Transverse colon (tissue), 4 donors: Measurements from ENCODE around the gene CERS5. TPM values are rescaled to one million over a fixed set of nuclear protein-coding genes. Genes with fewer than 3 reads are reported as not detected.

ENCODE experiments used
- DNase-seq: peaks from one replicate; pipeline ENCODE4 v3.0.0-alpha.2; 2019
- H3K27ac ChIP-seq, 4 donors: fragments of 200-600 bp; sonication (generic); 2 replicates each; pipeline ENCODE4 v1.5.1; 2016 to 2018; ENCODE audit warnings: inconsistent platforms in 4 of 4
- H3K27me3 ChIP-seq: fragments of 200-600 bp; sonication (generic); 2 replicates; pipeline ENCODE4 v1.5.1; 2017; ENCODE audit warnings: inconsistent platforms
- H3K36me3 ChIP-seq, 4 donors: fragments of 200-600 bp; sonication (generic); 2 replicates each; pipeline ENCODE4 v1.5.1; 2017 to 2019; ENCODE audit warnings: inconsistent platforms in 4 of 4
- H3K4me1 ChIP-seq, 4 donors: fragments of 200-600 bp; sonication (generic); 2 replicates each; pipeline ENCODE4 v1.5.1; 2017 to 2020; ENCODE audit warnings: inconsistent platforms in 4 of 4
- H3K4me3 ChIP-seq, 4 donors: fragments of 200-600 bp; sonication (generic); 1 replicate in 1 of 4; 2 replicates in 3 of 4; pipeline versions ENCODE4 v1.5.1 to v1.6.1; 2017 to 2019; ENCODE audit warnings: inconsistent platforms in 4 of 4
- H3K9me3 ChIP-seq, 2 donors: fragments of 200-600 bp; sonication (generic); 2 replicates each; pipeline ENCODE4 v1.5.1; 2017 to 2019; ENCODE audit warnings: inconsistent platforms in 2 of 2
- CTCF ChIP-seq, 5 experiments: fragments of 200-600 bp in 3 of 5; fragments of 450-650 bp in 2 of 5; sonication (generic) in 3 of 5; IDR thresholded peaks; 1 replicate in 2 of 5; 2 replicates in 3 of 5; pipeline ENCODE4 v1.5.1; 2016 to 2017; ENCODE audit warnings: antibody characterized with exemption in 5 of 5, inconsistent platforms in 3 of 5, mild to moderate bottlenecking in 2 of 5, moderate library complexity in 1 of 5
- EP300 ChIP-seq: sonication (generic); formaldehyde crosslinking; IDR thresholded peaks from one replicate; pipeline ENCODE4 v1.6.1; 2017; ENCODE audit warnings: antibody characterized with exemption, low read depth
- POLR2A ChIP-seq: fragments of 450-650 bp; IDR thresholded peaks from one replicate; pipeline ENCODE4 v1.6.1; 2016; ENCODE audit warnings: antibody characterized with exemption, mild to moderate bottlenecking, moderate library complexity
- POLR2AphosphoS5 ChIP-seq, 3 donors: sonication (generic); formaldehyde crosslinking; IDR thresholded peaks; one replicate each; pipeline ENCODE4 v1.6.1; 2016; ENCODE audit warnings: antibody characterized with exemption in 3 of 3
- WGBS, 2 donors: methylation state at CpG; one replicate each; pipeline ENCODE4 v1.1.5; 2018; ENCODE audit warnings: low coverage in 1 of 2; 5-methylcytosine and 5-hydroxymethylcytosine counted together
- in situ Hi-C, 4 donors: fragments of 200-750 bp; cut with MboI; loops; one replicate each; pipeline versions ENCODE4 v1.15.0 to v1.15.1; 2017; ENCODE audit warnings: low sequenced_read_pairs in 3 of 4, low pct_ligation_motif_present in 1 of 4, low pct_unique_long_range_greater_than_20kb in 1 of 4
- intact Hi-C: fragments of 100-400 bp; cut with DNase I; formaldehyde crosslinking; loops from one replicate; pipeline ENCODE4 v1.15.1; 2023; ENCODE audit warnings: low total_unique reads
- total RNA-seq, 4 donors: library from RNA; depleted of rRNA; stranded (reverse); fragments of >200 nt; gene quantifications; one replicate each; pipeline ENCODE4 v1.1.0, GENCODE V29; 2016

Gene CERS5
- total RNA-seq, 4 donors from 2014 or later: 17.5 to 32.5 (median 21.0) TPM

GRCh38 chr12:50188241-50188781 is 21.1 kb upstream of the CERS5 start:
- Histone ChIP-seq H3K4me1 (peaks cover 10 to 71% (median 46%) of the 10 kb centered on the region in 4 donors), H3K27ac (peak overlapping the region; percentile 3 to 58 (median 24)), H3K36me3 (peaks cover 0 to 22% (median under 1%) of the 10 kb centered on the region in 4 donors), H3K4me3 (no peak overlapping the region), H3K27me3 (no peaks in the 10 kb centered on the region), H3K9me3 (no peaks in the 10 kb centered on the region)
- intact Hi-C loops (loop anchor here (10.0 kb wide), 1 partner anchor 224 kb away; the partner anchor contains the start of gene AQP5), in situ Hi-C loops (loop anchor here in 3 of 4 donors (25.0 kb wide), 3 partner anchors 101 to 226 kb away; partner anchors contain the start of genes AQP2 (in 1 of the 3), AQP5 (in 1 of the 3), AQP6 (in 1 of the 3) and SMARCD1 (in 1 of the 3))
- DNase-seq: no peak
- WGBS, 2 donors: 59% methylated on average over 4 of the region's 4 CpGs; no CpG with 5 or more reads in 1 of the 2 donors
- TF ChIP-seq EP300 (no peak), POLR2AphosphoS5 (IDR thresholded peaks at IDR 0.05) (no peak), CTCF (IDR thresholded peaks at IDR 0.05) (no peak), POLR2A (no peak)

- Histone ChIP-seq H3K27ac (peak overlapping the region; percentile 3 to 58 (median 32)), H3K4me3 (no peak overlapping the region), H3K9me3 (no peaks in the 10 kb centered on the region), H3K27me3 (no peaks in the 10 kb centered on the region), H3K36me3 (peaks cover 0 to 20% (median 5%) of the 10 kb centered on the region in 4 donors), H3K4me1 (peaks cover 10 to 61% (median 46%) of the 10 kb centered on the region in 4 donors)
- intact Hi-C loops (loop anchor here (10.0 kb wide), 1 partner anchor 222 kb away; the partner anchor contains the start of gene AQP5), in situ Hi-C loops (loop anchor here in 3 of 4 donors (25.0 kb wide), 3 partner anchors 100 to 225 kb away; partner anchors contain the start of genes AQP2 (in 1 of the 3), AQP5 (in 1 of the 3), AQP6 (in 1 of the 3) and SMARCD1 (in 1 of the 3))
- WGBS, 2 donors: 49 to 58% methylated on average over 6 to 7 of the region's 7 CpGs
- TF ChIP-seq CTCF (IDR thresholded peaks at IDR 0.05) (no peak), POLR2A (no peak), EP300 (no peak), POLR2AphosphoS5 (IDR thresholded peaks at IDR 0.05) (no peak)
- DNase-seq: no peak
These were observed 20.1 kb upstream of the CERS5 start for GRCh38 chr12:50187084-50187900.

DNA sequence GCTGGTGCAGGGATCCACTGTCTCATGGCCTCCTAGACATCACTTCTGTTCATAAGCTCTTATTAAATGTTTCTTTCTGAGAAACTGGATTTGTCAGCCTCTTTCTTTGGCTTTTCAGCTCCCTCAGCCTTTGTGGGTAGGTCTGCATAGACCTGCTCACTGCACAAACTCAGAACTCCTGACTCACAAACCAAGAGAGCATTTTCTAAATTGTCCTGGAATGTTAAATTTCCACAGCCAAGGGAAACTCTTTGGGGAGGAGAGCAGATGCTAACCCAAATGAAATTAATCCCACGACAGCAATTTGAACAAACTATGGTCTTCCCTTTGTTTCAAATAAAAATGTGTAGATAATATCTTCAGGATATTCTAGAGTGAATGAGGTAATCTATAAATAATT is 19.5 kb upstream of the CERS5 start:
- intact Hi-C loops: loop anchor here (10.0 kb wide), 1 partner anchor 222 kb away; the partner anchor contains the start of gene AQP5

More for the DNA sequence above, 19.5 kb upstream of the CERS5 start:
- in situ Hi-C loops: loop anchor here in 3 of 4 donors (25.0 kb wide), 3 partner anchors 99 to 224 kb away; partner anchors contain the start of genes AQP2 (in 1 of the 3), AQP5 (in 1 of the 3), AQP6 (in 1 of the 3) and SMARCD1 (in 1 of the 3)
- no peak for DNase-seq
- 94% methylated on average over 1 of the region's 1 CpG; no CpG with 5 or more reads in 1 of the 2 donors for WGBS, 2 donors
- Histone ChIP-seq H3K27me3 (no peaks in the 10 kb centered on the region), H3K9me3 (no peaks in the 10 kb centered on the region), H3K36me3 (peaks cover 0 to 20% (median 8%) of the 10 kb centered on the region in 4 donors), H3K27ac (peak overlapping the region in 3 of 4 donors; percentile 17 to 46 (median 28)), H3K4me1 (peaks cover 10 to 61% (median 46%) of the 10 kb centered on the region in 4 donors), H3K4me3 (no peak overlapping the region)
- no peak for TF ChIP-seq CTCF (IDR thresholded peaks at IDR 0.05)
- TF ChIP-seq EP300: no peak
- TF ChIP-seq POLR2A: no peak
- no peak for TF ChIP-seq POLR2AphosphoS5 (IDR thresholded peaks at IDR 0.05)
